Measurements from ENCODE around the gene SHISA7.
A peak's percentile ranks its signal among the peaks of the same experiment; 100 is the strongest.

- peak; percentile 75 to 77 for TF ChIP-seq CTCF (conservative IDR thresholded peaks at IDR 0.05 in 1 of 2, IDR thresholded peaks at IDR 0.05 in 1 of 2; ENCODE audit: low read depth in 1 of 2, low read length in 2 of 2)
- no peak for TF ChIP-seq EZH2 (IDR thresholded peaks at IDR 0.05; ENCODE audit: low read length, missing control alignments)
Measured at GRCh38 chr19:55418185-55418584, 24.9 kb downstream of the SHISA7 start.

Measured in fibroblast of lung (primary cell).